H1 (cell line): Measurements from ENCODE around the gene ENPP7.

ENCODE experiments used
- ATF2 ChIP-seq: IDR thresholded peaks from 2 replicates; pipeline ENCODE4 v1.6.1; 2012; ENCODE audit warnings: low read length, inconsistent platforms
- CEBPB ChIP-seq: IDR thresholded peaks from 2 replicates; pipeline ENCODE4 v1.6.1; 2012; ENCODE audit warnings: low read depth, low read length
- EZH2 ChIP-seq: fragments of 200-600 bp; sonication (generic); IDR thresholded peaks from 2 replicates; pipeline ENCODE4 v1.7.1; 2012; ENCODE audit warnings: low read depth, mild to moderate bottlenecking, moderate library complexity, low read length, inconsistent platforms; ENCODE audit not compliant: severe bottlenecking
- FOSL1 ChIP-seq: IDR thresholded peaks from 2 replicates; pipeline ENCODE4 v1.6.1; 2011; ENCODE audit warnings: mild to moderate bottlenecking, low read depth, low read length, moderate library complexity; ENCODE audit not compliant: insufficient read depth
- KDM5A ChIP-seq: fragments of 200-600 bp; IDR thresholded peaks from 2 replicates; pipeline ENCODE4 v1.7.1; 2012; ENCODE audit warnings: mild to moderate bottlenecking, low read length, inconsistent platforms, mixed read lengths
- POLR2A ChIP-seq, 2 experiments: IDR thresholded peaks; 1 replicate in 1 of 2; 2 replicates in 1 of 2; pipeline ENCODE4 v1.6.1; 2011; ENCODE audit warnings: low read depth in 2 of 2, low read length in 2 of 2, mild to moderate bottlenecking in 2 of 2; ENCODE audit errors: control extremely low read depth in 1 of 2
- POLR2AphosphoS5 ChIP-seq: IDR thresholded peaks from 2 replicates; pipeline ENCODE4 v1.6.1; 2011; ENCODE audit warnings: low read depth, low read length
- RAD21 ChIP-seq, 2 experiments: IDR thresholded peaks in 1 of 2; conservative IDR thresholded peaks in 1 of 2; 2 replicates each; pipeline ENCODE4 v1.6.1; 2011; ENCODE audit warnings: low read depth in 2 of 2, low read length in 2 of 2, improper control_type of control experiment in 1 of 2, inconsistent platforms in 1 of 2, mild to moderate bottlenecking in 1 of 2, moderate library complexity in 1 of 2
- SP1 ChIP-seq: IDR thresholded peaks from 2 replicates; pipeline ENCODE4 v1.6.1; 2011; ENCODE audit warnings: low read depth, low read length
- TAF1 ChIP-seq: IDR thresholded peaks from 2 replicates; pipeline ENCODE4 v1.6.1; 2011; ENCODE audit warnings: mild to moderate bottlenecking, low read depth, low read length
- TF ChIP-seq, protein P1 (sequence below), 3 experiments: IDR thresholded peaks; 1 replicate in 2 of 3; 2 replicates in 1 of 3; pipeline versions ENCODE4 v1.5.1 to v1.6.1; 2011; ENCODE audit warnings: low read length in 3 of 3, mild to moderate bottlenecking in 3 of 3, inconsistent platforms in 2 of 3, low read depth in 1 of 3, moderate library complexity in 1 of 3; ENCODE audit not compliant: insufficient read depth in 1 of 3; ENCODE audit errors: control extremely low read depth in 1 of 3

- TF ChIP-seq, protein P1, sequence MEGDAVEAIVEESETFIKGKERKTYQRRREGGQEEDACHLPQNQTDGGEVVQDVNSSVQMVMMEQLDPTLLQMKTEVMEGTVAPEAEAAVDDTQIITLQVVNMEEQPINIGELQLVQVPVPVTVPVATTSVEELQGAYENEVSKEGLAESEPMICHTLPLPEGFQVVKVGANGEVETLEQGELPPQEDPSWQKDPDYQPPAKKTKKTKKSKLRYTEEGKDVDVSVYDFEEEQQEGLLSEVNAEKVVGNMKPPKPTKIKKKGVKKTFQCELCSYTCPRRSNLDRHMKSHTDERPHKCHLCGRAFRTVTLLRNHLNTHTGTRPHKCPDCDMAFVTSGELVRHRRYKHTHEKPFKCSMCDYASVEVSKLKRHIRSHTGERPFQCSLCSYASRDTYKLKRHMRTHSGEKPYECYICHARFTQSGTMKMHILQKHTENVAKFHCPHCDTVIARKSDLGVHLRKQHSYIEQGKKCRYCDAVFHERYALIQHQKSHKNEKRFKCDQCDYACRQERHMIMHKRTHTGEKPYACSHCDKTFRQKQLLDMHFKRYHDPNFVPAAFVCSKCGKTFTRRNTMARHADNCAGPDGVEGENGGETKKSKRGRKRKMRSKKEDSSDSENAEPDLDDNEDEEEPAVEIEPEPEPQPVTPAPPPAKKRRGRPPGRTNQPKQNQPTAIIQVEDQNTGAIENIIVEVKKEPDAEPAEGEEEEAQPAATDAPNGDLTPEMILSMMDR (IDR thresholded peaks at IDR 0.05; ENCODE audit: control extremely low read depth in 1 of 3, insufficient read depth in 1 of 3, low read depth in 1 of 3, low read length in 3 of 3) = no peak
- TF ChIP-seq RAD21 (IDR thresholded peaks at IDR 0.05 in 1 of 2, conservative IDR thresholded peaks at IDR 0.05 in 1 of 2; ENCODE audit: low read depth in 2 of 2, low read length in 2 of 2) (no peak), SP1 (no peak), POLR2A (IDR thresholded peaks at IDR 0.05; ENCODE audit: control extremely low read depth in 1 of 2, low read depth in 2 of 2, low read length in 2 of 2) (no peak), POLR2AphosphoS5 (no peak), EZH2 (no peak), TAF1 (no peak), KDM5A (no peak), ATF2 (no peak), FOSL1 (no peak), CEBPB (no peak)
These were observed 21.4 kb downstream of the ENPP7 start for GRCh38 chr17:79752175-79752574.
